Epithelial cell of proximal tubule (primary cell): ENCODE data around the gene RPS18. TPM values are rescaled to one million over a fixed set of nuclear protein-coding genes. Genes with fewer than 3 reads are reported as not detected.
"Not testable (repeated sequence)": the region's sequence is repeated elsewhere in the genome, so short reads cannot be mapped to it uniquely, and the experiment has no call there.

Source experiments
- DNase-seq: peaks from one replicate; pipeline ENCODE4 v3.0.0-alpha.2; 2011; ENCODE audit warnings: low read depth
- H3K4me3 ChIP-seq: 2 replicates; pipeline ENCODE4 v1.5.1; 2011; ENCODE audit warnings: low read depth, mild to moderate bottlenecking, low read length
- total RNA-seq: library from RNA; depleted of rRNA; stranded (reverse); fragments of >200 nt; gene quantifications from 2 replicates; pipeline ENCODE4 v1.2.3, GENCODE V29; 2015
- TF ChIP-seq, protein P1 (sequence below): conservative IDR thresholded peaks from 2 replicates; pipeline ENCODE4 v1.5.1; 2012; ENCODE audit warnings: low read depth, mild to moderate bottlenecking, low read length

The RPS18 gene
- total RNA-seq, 1 donor from 2014 or later, result 2,737 TPM

DNA sequence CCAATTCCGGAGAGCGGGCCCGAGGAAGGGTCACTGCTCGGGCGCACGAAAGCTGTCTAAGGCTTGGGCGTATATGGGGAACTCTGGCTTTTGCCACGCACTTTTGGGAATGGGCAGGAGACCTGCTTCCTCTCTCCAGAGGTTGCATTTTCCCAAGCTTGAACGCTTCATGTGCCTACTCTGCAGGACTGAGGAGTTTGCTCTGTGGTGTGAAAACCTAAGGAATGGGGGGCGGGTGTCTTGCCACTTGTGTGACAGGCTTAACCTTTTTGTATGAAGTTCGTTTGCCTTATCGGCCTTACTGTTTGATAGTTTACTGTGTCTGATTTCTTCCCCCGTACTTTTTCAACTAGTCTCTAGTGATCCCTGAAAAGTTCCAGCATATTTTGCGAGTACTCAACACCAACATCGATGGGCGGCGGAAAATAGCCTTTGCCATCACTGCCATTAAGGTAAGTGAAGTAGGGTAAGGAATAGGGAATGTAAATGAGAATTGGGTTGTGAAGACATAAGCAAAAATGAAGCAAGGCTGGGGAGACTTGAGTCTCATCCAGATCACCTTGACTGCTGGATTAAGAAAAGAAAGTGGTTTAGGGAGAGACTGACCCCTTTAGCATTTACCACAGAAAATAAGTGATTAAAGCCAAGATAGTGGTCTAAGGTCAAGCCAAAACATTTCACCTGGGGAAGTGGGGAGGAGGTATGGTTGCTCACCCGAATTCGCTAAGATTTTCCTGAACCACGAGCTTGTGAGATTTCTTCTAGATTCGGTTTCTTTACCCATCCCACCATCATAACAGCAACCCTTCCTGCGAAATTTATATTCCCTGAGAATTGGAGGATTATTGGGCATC is 627 bp downstream of the RPS18 start:
- DNase-seq, result no peak
- H3K4me3 ChIP-seq, result peak overlapping the region; percentile 95
- TF ChIP-seq, protein P1, sequence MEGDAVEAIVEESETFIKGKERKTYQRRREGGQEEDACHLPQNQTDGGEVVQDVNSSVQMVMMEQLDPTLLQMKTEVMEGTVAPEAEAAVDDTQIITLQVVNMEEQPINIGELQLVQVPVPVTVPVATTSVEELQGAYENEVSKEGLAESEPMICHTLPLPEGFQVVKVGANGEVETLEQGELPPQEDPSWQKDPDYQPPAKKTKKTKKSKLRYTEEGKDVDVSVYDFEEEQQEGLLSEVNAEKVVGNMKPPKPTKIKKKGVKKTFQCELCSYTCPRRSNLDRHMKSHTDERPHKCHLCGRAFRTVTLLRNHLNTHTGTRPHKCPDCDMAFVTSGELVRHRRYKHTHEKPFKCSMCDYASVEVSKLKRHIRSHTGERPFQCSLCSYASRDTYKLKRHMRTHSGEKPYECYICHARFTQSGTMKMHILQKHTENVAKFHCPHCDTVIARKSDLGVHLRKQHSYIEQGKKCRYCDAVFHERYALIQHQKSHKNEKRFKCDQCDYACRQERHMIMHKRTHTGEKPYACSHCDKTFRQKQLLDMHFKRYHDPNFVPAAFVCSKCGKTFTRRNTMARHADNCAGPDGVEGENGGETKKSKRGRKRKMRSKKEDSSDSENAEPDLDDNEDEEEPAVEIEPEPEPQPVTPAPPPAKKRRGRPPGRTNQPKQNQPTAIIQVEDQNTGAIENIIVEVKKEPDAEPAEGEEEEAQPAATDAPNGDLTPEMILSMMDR, result no peak

DNA sequence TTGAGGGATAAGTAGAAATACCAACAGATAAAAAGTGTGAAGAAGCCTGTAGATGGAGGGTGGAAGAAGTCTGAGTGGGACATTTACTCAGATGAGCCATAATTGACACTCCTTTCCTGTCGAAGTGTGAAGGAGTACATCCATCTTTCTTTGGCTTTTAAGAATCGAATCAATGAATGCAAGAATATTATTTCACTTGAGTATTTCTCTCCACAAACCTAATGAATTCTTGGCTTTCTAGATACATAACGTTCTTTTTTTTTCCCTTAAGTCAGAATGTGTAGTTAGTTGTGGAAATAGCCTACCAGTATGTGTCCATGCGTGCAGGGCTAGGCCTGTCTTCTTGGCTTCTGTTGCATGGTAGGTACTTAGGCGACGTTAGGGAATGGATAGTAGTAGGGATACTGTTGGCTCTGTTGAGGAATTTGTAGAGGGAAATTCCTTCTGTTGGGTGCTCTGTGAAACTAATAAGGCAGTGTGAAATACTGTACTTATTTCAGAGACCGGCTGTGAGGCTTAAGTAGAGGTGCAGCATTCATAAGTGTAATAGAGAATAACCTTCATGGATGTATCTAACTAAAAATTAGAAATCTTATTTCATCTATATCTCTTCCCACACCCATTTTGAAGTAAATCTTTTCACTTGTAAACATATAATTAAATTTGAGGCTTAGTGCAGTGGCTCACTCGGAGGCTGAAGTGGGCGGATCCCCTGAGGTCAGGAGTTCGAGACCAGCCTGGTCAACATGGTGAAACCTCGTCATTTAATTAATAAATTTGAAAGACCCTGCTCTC is 1.5 kb downstream of the RPS18 start:
- TF ChIP-seq, protein P1, result no peak
- no peak for DNase-seq
- peak overlapping the region; percentile 95 for H3K4me3 ChIP-seq

DNA sequence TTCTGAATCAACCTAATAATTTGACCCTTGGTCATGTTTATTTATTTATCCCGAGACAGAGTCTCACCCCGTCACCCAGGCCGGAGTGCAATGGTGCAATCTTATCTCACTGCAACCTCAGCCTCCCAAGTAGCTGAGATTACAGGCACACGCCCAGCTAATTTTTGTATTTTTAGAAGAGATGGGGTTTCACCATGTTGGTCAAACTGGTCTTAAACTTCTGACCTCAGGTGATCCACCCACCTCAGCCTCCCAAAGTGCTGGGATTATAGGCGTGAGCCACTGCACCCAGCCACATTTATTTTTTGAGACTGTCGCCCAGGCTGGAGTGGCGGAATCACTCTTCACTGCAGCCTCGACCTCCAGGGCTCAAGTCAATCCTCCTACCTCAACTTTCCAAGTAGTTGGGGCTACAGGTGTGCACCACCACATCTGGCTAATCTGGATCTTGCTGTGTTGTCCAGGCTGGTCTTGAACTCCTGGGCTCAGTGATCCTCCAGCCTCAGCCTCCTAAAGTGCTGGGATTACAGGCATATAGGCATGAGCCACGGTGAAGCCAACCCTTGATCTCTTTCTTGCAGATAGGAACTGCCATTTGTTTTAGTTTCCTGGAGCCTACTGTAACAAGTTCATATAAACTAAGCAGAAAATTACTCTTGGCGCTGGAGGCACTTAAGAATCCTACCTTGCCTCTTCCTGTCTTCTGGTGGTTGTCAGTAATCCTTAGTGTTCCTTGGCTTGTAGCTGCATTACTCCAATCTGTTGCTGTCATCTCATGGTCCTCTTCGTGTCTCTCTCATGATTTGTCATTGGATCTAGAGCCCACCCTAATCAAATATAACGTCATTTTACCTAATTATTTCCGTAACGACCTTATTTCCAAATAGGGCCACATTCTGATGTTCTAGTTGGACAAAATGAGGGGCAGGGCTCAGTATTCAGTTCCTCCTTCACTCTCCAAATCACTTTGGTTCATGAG is 2.3 kb downstream of the RPS18 start:
- peak overlapping the region; percentile 95 for H3K4me3 ChIP-seq
- TF ChIP-seq, protein P1, result no peak
- no peak for DNase-seq

DNA sequence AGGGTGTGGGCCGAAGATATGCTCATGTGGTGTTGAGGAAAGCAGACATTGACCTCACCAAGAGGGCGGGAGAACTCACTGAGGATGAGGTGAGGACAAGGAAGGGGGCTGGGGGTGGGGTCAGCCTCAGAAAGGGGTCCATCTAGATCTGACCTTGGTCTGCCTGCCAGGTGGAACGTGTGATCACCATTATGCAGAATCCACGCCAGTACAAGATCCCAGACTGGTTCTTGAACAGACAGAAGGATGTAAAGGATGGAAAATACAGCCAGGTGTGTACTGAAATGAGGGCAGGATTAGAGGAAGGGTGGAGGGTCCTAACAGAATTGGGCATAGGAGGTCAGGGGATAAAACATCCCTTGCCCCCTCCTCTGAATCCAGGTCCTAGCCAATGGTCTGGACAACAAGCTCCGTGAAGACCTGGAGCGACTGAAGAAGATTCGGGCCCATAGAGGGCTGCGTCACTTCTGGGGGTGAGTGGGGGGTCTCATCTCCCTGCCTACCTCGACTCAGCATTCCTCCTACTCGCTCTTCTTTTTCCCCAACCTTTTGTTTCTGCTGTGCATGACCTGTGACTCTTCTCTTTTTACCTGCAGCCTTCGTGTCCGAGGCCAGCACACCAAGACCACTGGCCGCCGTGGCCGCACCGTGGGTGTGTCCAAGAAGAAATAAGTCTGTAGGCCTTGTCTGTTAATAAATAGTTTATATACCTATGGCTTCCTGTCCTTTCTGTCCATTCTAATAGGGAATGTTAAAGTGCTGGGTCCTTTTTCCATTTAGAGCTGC is 4.1 kb downstream of the RPS18 start:
- H3K4me3 ChIP-seq, result peak overlapping the region; percentile 42

DNA sequence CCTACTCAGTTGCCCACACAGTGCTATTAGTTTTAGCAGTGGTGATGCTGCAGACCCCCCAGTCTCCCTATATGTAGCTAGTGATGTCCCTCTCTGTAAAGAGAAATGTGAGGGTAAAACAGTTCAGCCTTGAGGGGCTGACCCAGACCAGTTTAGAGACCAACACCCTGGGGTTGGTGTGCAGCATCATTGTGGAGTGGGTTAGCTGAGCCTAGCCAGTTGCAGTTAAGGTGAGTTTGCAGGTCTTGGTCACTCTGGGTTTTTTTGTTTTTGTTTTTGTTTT is 4.6 kb downstream of the RPS18 start:
- DNase-seq, result no peak
- TF ChIP-seq, protein P1, result no peak
- H3K4me3 ChIP-seq, result peak overlapping the region; percentile 42

More for the DNA sequence above, 4.1 kb downstream of the RPS18 start:
- DNase-seq, result not testable (repeated sequence)

DNA sequence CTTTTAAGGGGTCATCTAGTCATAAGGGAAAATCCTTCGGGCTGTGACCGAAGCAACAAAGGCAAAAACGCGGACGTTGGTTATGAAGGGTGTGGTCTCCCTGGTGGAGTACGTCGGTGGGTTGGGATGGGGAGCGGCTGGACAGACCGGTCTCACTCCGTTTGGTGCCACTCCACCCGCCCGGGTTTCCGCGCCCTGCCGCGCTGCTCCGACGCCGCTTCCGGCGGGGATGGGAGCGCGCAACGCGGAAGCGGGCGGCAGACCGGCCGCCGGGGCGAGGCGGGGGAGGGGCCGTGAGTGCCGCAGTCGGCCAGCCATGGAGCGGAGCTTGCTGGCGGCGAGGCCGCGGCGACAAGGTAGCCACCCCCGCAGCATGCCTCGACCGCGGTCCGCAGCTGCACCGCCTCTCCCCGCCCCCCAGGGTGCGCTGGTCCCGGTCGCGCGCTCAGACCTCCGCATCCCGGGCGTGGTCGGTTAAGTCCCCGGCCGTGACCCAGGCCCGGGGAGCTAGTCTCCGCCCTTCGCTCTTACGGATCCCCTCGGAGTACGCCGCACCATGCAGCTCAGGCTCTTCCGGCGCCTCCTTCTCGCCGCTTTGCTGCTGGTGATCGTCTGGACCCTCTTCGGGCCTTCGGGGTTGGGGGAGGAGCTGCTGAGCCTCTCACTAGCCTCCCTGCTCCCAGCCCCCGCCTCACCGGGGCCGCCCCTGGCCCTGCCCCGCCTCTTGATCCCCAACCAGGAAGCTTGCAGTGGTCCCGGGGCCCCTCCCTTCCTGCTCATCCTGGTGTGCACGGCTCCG is 5.2 kb downstream of the RPS18 start, which contains the start of gene B3GALT4:
TSS of gene B3GALT4 (plus strand) at position 260 of the 799 bp plus-strand sequence. CDS start at position 557, 297 bp downstream.
- TF ChIP-seq, protein P1, result peak; percentile 26
- peak within 1 kb of the TSS; percentile 42 for H3K4me3 ChIP-seq
- no peak for DNase-seq
